ENCODE results near the gene ABCD4.

ABCD4 gene

DNA sequence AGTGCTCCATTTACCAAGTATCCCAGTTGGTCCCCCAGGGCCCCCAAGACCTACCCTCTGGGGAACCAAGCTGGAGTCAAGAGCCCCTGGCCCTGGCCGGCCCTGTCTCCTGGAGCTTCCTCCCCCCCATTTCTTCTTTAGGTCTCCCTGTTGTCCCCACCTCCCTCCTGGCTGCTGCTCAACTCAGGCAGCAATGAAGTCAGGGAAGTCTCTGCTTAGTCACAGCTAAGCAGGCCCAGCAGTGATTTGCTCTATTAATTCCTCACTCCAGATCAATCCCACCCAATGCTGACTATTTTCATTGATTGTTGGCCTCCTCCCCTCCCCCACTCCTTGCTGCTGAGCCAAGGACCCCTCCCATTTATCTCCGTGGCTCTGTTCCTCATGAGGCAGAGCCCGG, 35.1 kb downstream of the ABCD4 start:
- DNase-seq (ENCODE audit: low read depth): no peak
- H3K4me3 ChIP-seq (ENCODE audit: low read depth, low read length): no peak overlapping the region
- no peak for TF ChIP-seq CTCF (IDR thresholded peaks at IDR 0.05; ENCODE audit: low read depth, low read length, missing control alignments)

DNA sequence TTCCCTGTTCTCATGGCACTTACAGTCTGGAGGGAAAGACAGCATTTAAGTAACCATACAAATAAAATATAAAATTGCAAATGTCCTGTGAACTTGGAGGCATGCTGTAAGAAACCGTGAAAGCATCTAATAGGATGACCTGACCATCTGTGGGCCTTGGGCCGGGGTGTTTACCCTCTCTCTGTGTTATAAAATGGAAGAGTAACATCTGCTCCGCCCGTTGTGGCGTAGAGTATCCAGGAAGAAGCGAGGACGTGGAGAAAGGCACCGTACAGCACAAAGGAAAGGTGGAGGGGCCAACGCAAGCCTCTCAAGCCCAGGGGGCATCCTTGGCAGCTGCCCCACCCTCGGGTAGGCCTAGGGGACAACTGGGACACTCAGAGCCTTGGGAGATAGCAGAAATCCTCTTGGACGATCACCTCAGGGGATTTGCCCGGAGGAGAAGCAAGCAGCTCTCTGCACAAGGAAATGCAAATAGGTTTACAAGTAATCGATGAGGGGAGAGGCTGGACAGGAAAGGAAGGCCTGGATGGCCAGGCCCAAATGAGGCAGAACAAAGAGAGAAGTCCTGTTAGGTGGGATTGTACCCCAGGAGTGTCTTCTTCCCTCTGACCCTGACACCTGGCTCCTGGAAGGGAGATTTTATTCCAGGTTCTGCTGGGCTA, 37.3 kb downstream of the ABCD4 start:
- no peak for DNase-seq (ENCODE audit: low read depth)
- H3K4me3 ChIP-seq (ENCODE audit: low read depth, low read length): no peak overlapping the region
- no peak for TF ChIP-seq CTCF (IDR thresholded peaks at IDR 0.05; ENCODE audit: low read depth, low read length, missing control alignments)

DNA sequence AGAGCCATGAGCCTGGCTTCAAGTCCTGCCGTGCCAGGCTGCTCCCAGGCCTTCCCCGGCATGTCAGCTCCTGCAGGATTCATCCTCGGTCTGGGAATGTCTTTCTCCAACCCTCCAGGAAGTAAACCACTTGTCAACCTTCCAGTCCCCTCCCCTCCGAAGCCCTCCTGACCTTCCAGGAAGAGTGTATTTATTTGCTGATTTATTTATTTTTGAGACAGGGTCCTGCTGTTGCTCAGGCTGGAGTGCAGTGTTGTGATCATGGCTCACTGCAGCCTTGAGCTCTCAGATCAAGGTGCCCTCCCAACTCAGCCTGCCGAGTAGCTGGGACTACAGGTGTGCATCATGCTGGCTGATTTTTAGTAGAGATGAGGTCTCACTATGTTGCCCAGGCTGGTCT, 38.8 kb downstream of the ABCD4 start:
- no peak for TF ChIP-seq CTCF (IDR thresholded peaks at IDR 0.05; ENCODE audit: low read depth, low read length, missing control alignments)
- DNase-seq (ENCODE audit: low read depth): no peak

DNA sequence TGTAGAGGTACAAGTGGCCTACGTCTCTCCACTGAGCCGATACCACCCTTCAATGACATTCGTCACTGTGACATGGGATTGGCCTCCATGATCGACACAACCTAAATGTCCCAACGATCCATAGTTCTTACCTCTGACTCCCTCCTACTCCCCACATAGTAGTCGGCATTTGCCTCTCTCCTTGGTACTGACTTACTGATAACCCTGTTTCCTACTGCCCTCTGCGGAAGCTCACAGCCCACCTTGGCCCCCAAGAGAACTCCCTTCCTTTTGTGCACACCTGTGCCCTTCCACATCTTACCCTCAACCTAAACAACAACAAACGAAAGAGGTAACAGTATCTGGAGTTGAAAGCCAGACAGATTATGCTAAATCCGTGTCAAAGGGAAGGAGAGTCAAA, 39.6 kb downstream of the ABCD4 start:
- H3K4me3 ChIP-seq (ENCODE audit: low read depth, low read length): no peak overlapping the region
- TF ChIP-seq CTCF (IDR thresholded peaks at IDR 0.05; ENCODE audit: low read depth, low read length, missing control alignments): no peak
- no peak for DNase-seq (ENCODE audit: low read depth)

More for the DNA sequence above, 38.8 kb downstream of the ABCD4 start:
- no peak overlapping the region for H3K4me3 ChIP-seq (ENCODE audit: low read depth, low read length)

DNA sequence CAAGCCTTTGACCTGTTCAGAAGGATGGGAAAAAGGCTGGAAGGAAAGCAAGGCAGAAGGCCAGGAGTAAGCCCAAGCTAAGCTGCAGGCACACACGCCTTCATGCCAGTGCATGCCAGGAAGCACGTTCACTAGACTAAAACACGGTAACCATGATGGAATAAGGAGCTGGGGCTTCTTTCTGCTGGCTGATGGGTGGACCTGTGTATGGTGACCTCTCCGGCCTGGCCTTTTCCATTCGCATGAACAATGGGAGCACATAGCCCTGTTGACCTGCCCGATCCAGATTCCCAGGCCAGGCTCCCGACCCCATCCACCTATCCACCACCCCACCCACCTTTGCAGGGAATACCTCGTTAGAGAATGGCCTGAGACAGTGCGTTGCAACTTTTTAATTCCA, 40.7 kb downstream of the ABCD4 start:
- no peak overlapping the region for H3K4me3 ChIP-seq (ENCODE audit: low read depth, low read length)
- DNase-seq (ENCODE audit: low read depth): no peak
- TF ChIP-seq CTCF (IDR thresholded peaks at IDR 0.05; ENCODE audit: low read depth, low read length, missing control alignments): no peak

- no peak overlapping the region for H3K4me3 ChIP-seq (ENCODE audit: low read depth, low read length)
- TF ChIP-seq CTCF (IDR thresholded peaks at IDR 0.05; ENCODE audit: low read depth, low read length, missing control alignments): no peak
- DNase-seq (ENCODE audit: low read depth): no peak
Measured at GRCh38 chr14:74261288-74261687, 41.4 kb downstream of the ABCD4 start.

- no peak overlapping the region for H3K4me3 ChIP-seq (ENCODE audit: low read depth, low read length)
- no peak for DNase-seq (ENCODE audit: low read depth)
- no peak for TF ChIP-seq CTCF (IDR thresholded peaks at IDR 0.05; ENCODE audit: low read depth, low read length, missing control alignments)
Measured at GRCh38 chr14:74260525-74261233, 42.1 kb downstream of the ABCD4 start.
